GM18519 (cell line): ENCODE results near the gene FYCO1.
"Not testable (repeated sequence)": the region's sequence is repeated elsewhere in the genome, so short reads cannot be mapped to it uniquely, and the experiment has no call there.

Source experiments
- ATAC-seq: cut with Tn5 transposase; IDR thresholded peaks from one replicate; pipeline ENCODE4 v1.9.1; 2021; ENCODE audit warnings: mild to moderate bottlenecking, moderate library complexity; ENCODE audit not compliant: unreplicated experiment, low FRiP score

FYCO1 gene

GRCh38 chr3:45995236-45996192 lies at the start of gene FYCO1:
FYCO1 (minus strand) TSS chr3:45995824; CDS start chr3:45984910, 10,914 bp downstream.
- peak; percentile 40 for ATAC-seq

GRCh38 chr3:46038916-46039315 lies 43.3 kb upstream of the FYCO1 start:
- no peak for ATAC-seq

- not testable (repeated sequence) for ATAC-seq
Observed at GRCh38 chr3:46038071-46038470, 42.4 kb upstream of the FYCO1 start.

GRCh38 chr3:46036191-46036590 lies 40.6 kb upstream of the FYCO1 start:
- ATAC-seq: no peak

- ATAC-seq: no peak
Observed at GRCh38 chr3:46031747-46032146, 36.1 kb upstream of the FYCO1 start.

GRCh38 chr3:46031269-46031668 lies 35.6 kb upstream of the FYCO1 start:
- no peak for ATAC-seq

- ATAC-seq: no peak
Observed at GRCh38 chr3:46030626-46031025, 35.0 kb upstream of the FYCO1 start.

GRCh38 chr3:46029953-46030543 lies 34.4 kb upstream of the FYCO1 start:
- no peak for ATAC-seq

- no peak for ATAC-seq
Observed at GRCh38 chr3:46027736-46028397, 32.2 kb upstream of the FYCO1 start.

- ATAC-seq: no peak
Observed at GRCh38 chr3:46027021-46027705, 31.5 kb upstream of the FYCO1 start, which contains the start of gene XCR1. XCR1 (minus strand) TSS chr3:46027483; CDS start chr3:46021947, 5,536 bp downstream.

GRCh38 chr3:46025139-46025538 lies 29.5 kb upstream of the FYCO1 start:
- no peak for ATAC-seq

GRCh38 chr3:46024131-46024530 lies 28.5 kb upstream of the FYCO1 start:
- ATAC-seq: no peak

- no peak for ATAC-seq
Observed at GRCh38 chr3:46022909-46023785, 27.5 kb upstream of the FYCO1 start.

GRCh38 chr3:46021516-46021915 lies 25.9 kb upstream of the FYCO1 start:
- no peak for ATAC-seq

- no peak for ATAC-seq
Observed at GRCh38 chr3:46020766-46021510, 25.3 kb upstream of the FYCO1 start.

GRCh38 chr3:46019707-46020106 lies 24.1 kb upstream of the FYCO1 start:
- ATAC-seq: no peak

- ATAC-seq: no peak
Observed at GRCh38 chr3:46017720-46018119, 22.1 kb upstream of the FYCO1 start.

- no peak for ATAC-seq
Observed at GRCh38 chr3:46013316-46014094, 17.9 kb upstream of the FYCO1 start.
